ENCODE measurements around the gene SEC22C.
A peak's percentile ranks its signal among the peaks of the same experiment; 100 is the strongest.

SEC22C gene

GRCh38 chr3:42544492-42545283 is 37.1 kb downstream of the SEC22C start:
- CTCF ChIA-PET = interaction anchor here (1.0 to 8.7 kb wide), 5 partner anchors 8 to 315 kb away, joined by 3 to 107 read pairs (median 52); no protein-coding TSS in a partner anchor
- TF ChIP-seq CTCF (IDR thresholded peaks at IDR 0.05; ENCODE audit: insufficient read depth, low read length, missing control alignments) = peak; percentile 2
- no peak for DNase-seq (ENCODE audit: low read depth, low spot score)
- POLR2A ChIA-PET = no interaction called here
- H3K4me3 ChIP-seq (ENCODE audit: low read depth, low read length) = no peak overlapping the region

GRCh38 chr3:42541079-42541478 is 40.7 kb downstream of the SEC22C start:
- no peak for TF ChIP-seq CTCF (IDR thresholded peaks at IDR 0.05; ENCODE audit: insufficient read depth, low read length, missing control alignments)

GRCh38 chr3:42539871-42540714 is 41.7 kb downstream of the SEC22C start:
- no peak overlapping the region for H3K4me3 ChIP-seq (ENCODE audit: low read depth, low read length)
- DNase-seq (ENCODE audit: low read depth, low spot score) = no peak
- CTCF ChIA-PET = interaction anchor here (0.8 to 7.7 kb wide), 6 partner anchors 6 to 312 kb away, joined by 3 to 85 read pairs (median 14); no protein-coding TSS in a partner anchor
- TF ChIP-seq CTCF (IDR thresholded peaks at IDR 0.05; ENCODE audit: insufficient read depth, low read length, missing control alignments) = peak; percentile 66
- POLR2A ChIA-PET = no interaction called here

More at GRCh38 chr3:42541079-42541478, 40.7 kb downstream of the SEC22C start:
- ChIA-PET CTCF (interaction anchor here (0.8 to 3.7 kb wide), 5 partner anchors 11 to 313 kb away, joined by 3 to 26 read pairs (median 3); no protein-coding TSS in a partner anchor), POLR2A (no interaction called here)
- DNase-seq (ENCODE audit: low read depth, low spot score) = no peak
- no peak overlapping the region for H3K4me3 ChIP-seq (ENCODE audit: low read depth, low read length)

GRCh38 chr3:42537350-42537749 is 44.4 kb downstream of the SEC22C start:
- ChIA-PET CTCF (interaction anchor here (1.1 to 7.7 kb wide), 10 partner anchors 9 to 308 kb away, joined by 3 to 85 read pairs (median 6); no protein-coding TSS in a partner anchor), POLR2A (no interaction called here)
- no peak for DNase-seq (ENCODE audit: low read depth, low spot score)
- H3K4me3 ChIP-seq (ENCODE audit: low read depth, low read length) = no peak overlapping the region
- TF ChIP-seq CTCF (IDR thresholded peaks at IDR 0.05; ENCODE audit: insufficient read depth, low read length, missing control alignments) = no peak

- POLR2A ChIA-PET = no interaction called here
- TF ChIP-seq CTCF (IDR thresholded peaks at IDR 0.05; ENCODE audit: insufficient read depth, low read length, missing control alignments) = peak; percentile 34
- CTCF ChIA-PET = interaction anchor here (0.9 to 7.7 kb wide), 14 partner anchors 8 to 306 kb away, joined by 3 to 85 read pairs (median 4); no protein-coding TSS in a partner anchor
- no peak overlapping the region for H3K4me3 ChIP-seq (ENCODE audit: low read depth, low read length)
- DNase-seq (ENCODE audit: low read depth, low spot score) = no peak
Measured at GRCh38 chr3:42535981-42536784, 45.6 kb downstream of the SEC22C start.
